MG63 (cell line): Measurements from ENCODE around the gene SCN7A. TPM values are rescaled to one million over a fixed set of nuclear protein-coding genes. Genes with fewer than 3 reads are reported as not detected.
"Not testable (repeated sequence)": the region's sequence is repeated elsewhere in the genome, so short reads cannot be mapped to it uniquely, and the experiment has no call there.

Experiments
- DNase-seq: peaks from one replicate; pipeline ENCODE4 v3.0.0-alpha.2; 2020
- H3K27me3 ChIP-seq: fragments of 250-450 bp; sonication (Bioruptor Pico); 2 replicates; pipeline ENCODE4 v1.5.1; 2020; ENCODE audit warnings: mild to moderate bottlenecking, moderate library complexity
- H3K36me3 ChIP-seq: fragments of 250-450 bp; sonication (Bioruptor Pico); 2 replicates; pipeline ENCODE4 v1.5.1; 2020; ENCODE audit warnings: mild to moderate bottlenecking, moderate library complexity
- H3K4me3 ChIP-seq: fragments of 250-450 bp; sonication (Bioruptor Pico); 2 replicates; pipeline ENCODE4 v1.5.1; 2020; ENCODE audit warnings: mild to moderate bottlenecking, moderate library complexity
- H3K9me3 ChIP-seq: fragments of 250-450 bp; sonication (Bioruptor Pico); 2 replicates; pipeline ENCODE4 v1.5.1; 2020; ENCODE audit warnings: mild to moderate bottlenecking, moderate library complexity
- total RNA-seq: library from RNA; depleted of rRNA; stranded (reverse); fragments of >200 nt; shearing (Covaris generic); gene quantifications from 2 replicates; pipeline ENCODE4 v1.2.3, GENCODE V29; 2014; ENCODE audit warnings: low replicate concordance

The SCN7A gene
- total RNA-seq, 1 experiment from 2014 or later: not detected

GRCh38 chr2:166468124-166469024, 25.7 kb downstream of the SCN7A start:
- Histone ChIP-seq H3K27me3 (no peaks in the 10 kb centered on the region), H3K4me3 (no peak overlapping the region), H3K9me3 (no peaks in the 10 kb centered on the region), H3K36me3 (no peaks in the 10 kb centered on the region)
- DNase-seq: no peak

DNA sequence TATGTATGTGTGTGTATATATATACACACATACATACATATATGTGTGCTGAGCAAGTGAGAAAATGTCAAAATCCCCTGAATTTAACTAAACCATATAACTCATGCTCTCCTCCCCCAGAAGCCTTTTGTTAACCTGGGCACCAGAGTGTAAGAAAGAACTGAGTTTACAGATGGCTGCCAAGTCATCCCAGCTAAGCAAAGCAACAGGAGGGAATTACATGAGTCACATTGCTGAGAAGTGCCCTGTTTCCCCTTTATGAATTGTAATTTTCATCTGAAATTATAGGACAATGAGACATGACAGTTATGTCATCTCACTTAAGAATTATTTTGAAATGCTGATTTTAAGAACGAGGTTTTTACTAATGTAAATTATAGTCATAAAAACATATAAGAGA, 29.9 kb downstream of the SCN7A start:
- no peak overlapping the region for H3K4me3 ChIP-seq
- DNase-seq: peak; percentile 12
- H3K27me3 ChIP-seq: no peaks in the 10 kb centered on the region
- no peaks in the 10 kb centered on the region for H3K36me3 ChIP-seq
- no peaks in the 10 kb centered on the region for H3K9me3 ChIP-seq

- no peak overlapping the region for H3K4me3 ChIP-seq
- H3K9me3 ChIP-seq: no peaks in the 10 kb centered on the region
- no peak for DNase-seq
- H3K27me3 ChIP-seq: no peaks in the 10 kb centered on the region
- H3K36me3 ChIP-seq: no peaks in the 10 kb centered on the region
These were observed 30.4 kb downstream of the SCN7A start for GRCh38 chr2:166463640-166464039.

DNA sequence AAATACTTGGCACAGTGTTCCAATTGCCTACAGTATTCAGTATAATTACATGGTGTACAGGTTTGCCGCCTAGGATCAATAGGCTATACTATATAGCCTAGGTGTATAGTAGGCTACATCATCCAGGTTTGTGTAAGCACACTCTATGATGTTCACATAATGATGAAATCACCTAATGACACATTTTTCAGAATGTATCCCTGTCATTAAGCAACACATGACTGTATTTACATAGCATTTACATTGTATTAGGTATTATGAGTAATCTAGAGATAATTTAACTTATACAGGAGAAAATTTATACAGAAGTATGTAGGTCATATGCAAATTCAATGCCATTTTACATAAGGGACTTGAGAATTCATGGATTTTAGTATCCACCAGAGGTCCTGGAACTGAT, 35.4 kb downstream of the SCN7A start:
- Histone ChIP-seq H3K36me3 (no peaks in the 10 kb centered on the region), H3K27me3 (no peaks in the 10 kb centered on the region), H3K9me3 (no peaks in the 10 kb centered on the region), H3K4me3 (no peak overlapping the region)
- DNase-seq: no peak

DNA sequence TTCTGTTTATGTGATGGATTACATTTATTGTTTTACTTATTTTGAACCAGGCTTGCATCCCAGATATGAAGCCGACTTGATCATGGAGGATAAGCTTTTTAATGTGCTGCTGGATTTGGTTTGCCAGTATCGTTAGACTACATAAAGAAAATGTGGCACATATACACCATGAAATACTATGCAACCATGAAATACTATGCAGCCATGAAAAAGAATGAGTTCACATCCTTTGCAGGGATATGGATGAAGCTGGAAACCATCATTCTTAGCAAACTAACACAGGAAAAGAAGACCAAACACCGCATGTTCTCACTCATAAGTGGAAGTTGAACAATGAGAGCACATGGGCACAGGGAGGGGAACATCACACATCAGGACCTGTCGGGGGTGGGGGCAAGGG, 38.2 kb downstream of the SCN7A start:
- not testable (repeated sequence) for H3K9me3 ChIP-seq, H3K27me3 ChIP-seq, DNase-seq, H3K36me3 ChIP-seq, H3K4me3 ChIP-seq

- Histone ChIP-seq H3K9me3 (no peaks in the 10 kb centered on the region), H3K27me3 (no peaks in the 10 kb centered on the region), H3K4me3 (no peak overlapping the region), H3K36me3 (no peaks in the 10 kb centered on the region)
- no peak for DNase-seq
These were observed 39.9 kb downstream of the SCN7A start for GRCh38 chr2:166454006-166454595.

GRCh38 chr2:166451468-166451867, 42.6 kb downstream of the SCN7A start:
- H3K36me3 ChIP-seq: no peaks in the 10 kb centered on the region
- H3K9me3 ChIP-seq: no peaks in the 10 kb centered on the region
- DNase-seq: no peak
- H3K27me3 ChIP-seq: no peaks in the 10 kb centered on the region
- no peak overlapping the region for H3K4me3 ChIP-seq

DNA sequence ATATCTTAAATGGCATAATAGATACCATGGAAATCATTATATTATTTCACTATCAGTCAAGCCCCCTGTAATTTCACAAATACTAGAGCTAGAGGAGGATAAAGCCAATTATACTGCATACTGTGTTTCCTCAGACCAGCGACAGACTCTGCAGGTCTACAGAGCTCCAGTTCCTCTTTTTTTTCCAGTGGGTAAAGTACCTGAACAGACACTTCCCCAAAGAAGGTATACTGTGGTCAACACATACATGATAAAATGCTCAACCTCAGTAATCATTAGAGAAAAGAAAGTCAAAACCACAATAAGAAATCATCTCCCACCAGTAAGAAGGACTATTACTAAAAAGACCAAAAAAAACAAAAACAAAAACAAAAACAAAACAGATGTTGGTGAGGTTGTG, 44.6 kb downstream of the SCN7A start:
- Histone ChIP-seq H3K4me3 (no peak overlapping the region), H3K27me3 (no peaks in the 10 kb centered on the region), H3K9me3 (no peaks in the 10 kb centered on the region), H3K36me3 (no peaks in the 10 kb centered on the region)
- no peak for DNase-seq

- Histone ChIP-seq H3K36me3 (no peaks in the 10 kb centered on the region), H3K9me3 (no peaks in the 10 kb centered on the region; the same call in 1 of the 2 replicates), H3K4me3 (no peak overlapping the region), H3K27me3 (no peaks in the 10 kb centered on the region)
- DNase-seq: no peak
These were observed 45.9 kb downstream of the SCN7A start for GRCh38 chr2:166448106-166448505.

DNA sequence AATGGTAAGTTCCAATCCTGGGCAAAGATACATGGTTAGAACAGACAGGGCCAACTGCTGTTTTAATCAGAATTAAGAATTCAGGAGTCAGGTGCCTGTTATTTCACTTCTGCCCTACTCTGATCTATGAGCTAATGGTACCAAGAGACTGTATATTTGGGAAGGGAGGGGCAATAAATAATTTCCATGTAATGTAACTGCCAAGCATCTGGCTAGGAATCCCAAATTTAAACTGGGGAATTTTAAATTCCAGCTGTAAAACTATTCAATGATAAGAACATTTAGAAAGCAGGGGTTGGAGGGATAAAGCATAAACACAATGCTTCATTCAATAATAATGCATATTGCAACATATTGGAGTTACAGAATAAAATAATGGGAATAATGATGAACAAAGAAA, 49.7 kb downstream of the SCN7A start:
- no peak for DNase-seq
- Histone ChIP-seq H3K27me3 (no peaks in the 10 kb centered on the region), H3K36me3 (no peaks in the 10 kb centered on the region), H3K9me3 (no peaks in the 10 kb centered on the region; the same call in 1 of the 2 replicates), H3K4me3 (no peak overlapping the region)

GRCh38 chr2:166440313-166440712, 53.7 kb downstream of the SCN7A start:
- H3K27me3 ChIP-seq: no peaks in the 10 kb centered on the region
- H3K36me3 ChIP-seq: no peaks in the 10 kb centered on the region
- H3K4me3 ChIP-seq: no peak overlapping the region
- DNase-seq: no peak
- no peaks in the 10 kb centered on the region; the same call in 1 of the 2 replicates for H3K9me3 ChIP-seq

GRCh38 chr2:166439078-166439477, 55.0 kb downstream of the SCN7A start:
- no peak for DNase-seq
- Histone ChIP-seq H3K36me3 (no peaks in the 10 kb centered on the region), H3K9me3 (no peaks in the 10 kb centered on the region; the same call in 1 of the 2 replicates), H3K27me3 (no peaks in the 10 kb centered on the region), H3K4me3 (no peak overlapping the region)

DNA sequence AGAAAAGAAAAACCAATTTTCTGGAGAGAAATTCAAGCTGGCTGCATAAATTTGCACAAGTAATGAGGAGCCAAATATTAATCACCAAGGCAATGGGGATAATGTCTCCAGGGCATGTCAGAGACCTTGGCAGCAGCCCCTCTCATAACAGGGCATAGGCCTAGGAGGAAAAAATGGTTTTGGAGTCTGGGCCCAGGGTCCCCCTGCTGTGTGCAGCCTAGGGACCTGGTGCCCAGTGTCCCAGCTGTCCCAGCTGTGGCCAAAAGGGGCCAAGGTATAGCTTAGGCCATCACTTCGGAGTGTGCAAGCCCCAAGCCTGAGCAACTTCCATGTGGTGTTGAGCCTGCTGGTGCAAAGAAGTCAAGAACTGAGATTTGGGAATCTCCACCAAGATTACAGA, 57.1 kb downstream of the SCN7A start:
- Histone ChIP-seq H3K9me3 (no peaks in the 10 kb centered on the region), H3K27me3 (no peaks in the 10 kb centered on the region), H3K36me3 (no peaks in the 10 kb centered on the region), H3K4me3 (no peak overlapping the region)
- no peak for DNase-seq

GRCh38 chr2:166436189-166436588, 57.9 kb downstream of the SCN7A start:
- Histone ChIP-seq H3K36me3 (no peaks in the 10 kb centered on the region), H3K27me3 (no peaks in the 10 kb centered on the region), H3K9me3 (no peaks in the 10 kb centered on the region), H3K4me3 (no peak overlapping the region)
- no peak for DNase-seq

- Histone ChIP-seq H3K36me3 (no peaks in the 10 kb centered on the region), H3K9me3 (no peaks in the 10 kb centered on the region), H3K4me3 (no peak overlapping the region), H3K27me3 (no peaks in the 10 kb centered on the region)
- no peak for DNase-seq
These were observed 59.6 kb downstream of the SCN7A start for GRCh38 chr2:166434491-166434890.

DNA sequence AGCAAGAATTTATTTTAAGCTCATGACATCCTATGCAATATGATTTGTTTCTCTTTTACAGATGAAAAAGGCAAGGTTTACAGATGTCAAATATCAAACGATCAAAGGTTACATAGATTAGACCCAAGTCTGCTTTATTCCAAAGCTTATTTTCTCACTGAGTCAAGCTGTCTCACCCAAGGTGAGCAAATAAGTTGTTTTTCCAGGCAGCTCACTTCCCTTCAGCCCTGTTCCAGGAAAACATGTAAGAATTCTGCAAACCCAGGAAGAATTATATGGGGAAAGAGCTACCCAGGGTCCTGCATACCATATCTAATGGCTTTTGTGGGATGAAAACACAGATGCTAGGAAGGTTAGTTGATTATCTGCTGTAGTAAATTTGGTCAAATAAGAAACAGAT, 60.6 kb downstream of the SCN7A start:
- Histone ChIP-seq H3K27me3 (no peaks in the 10 kb centered on the region), H3K4me3 (no peak overlapping the region), H3K36me3 (no peaks in the 10 kb centered on the region), H3K9me3 (no peaks in the 10 kb centered on the region)
- DNase-seq: no peak

GRCh38 chr2:166432331-166432730, 61.7 kb downstream of the SCN7A start:
- Histone ChIP-seq H3K27me3 (no peaks in the 10 kb centered on the region), H3K4me3 (no peak overlapping the region), H3K9me3 (no peaks in the 10 kb centered on the region), H3K36me3 (no peaks in the 10 kb centered on the region)
- no peak for DNase-seq

- Histone ChIP-seq H3K27me3 (no peaks in the 10 kb centered on the region), H3K4me3 (no peak overlapping the region), H3K36me3 (no peaks in the 10 kb centered on the region), H3K9me3 (no peaks in the 10 kb centered on the region)
- no peak for DNase-seq
These were observed 69.2 kb downstream of the SCN7A start for GRCh38 chr2:166424841-166425240.
